HG03196 (cell line): ENCODE measurements around the gene C2orf66.

ENCODE experiments used
- ATAC-seq: cut with Tn5 transposase; IDR thresholded peaks from one replicate; pipeline ENCODE4 v1.9.1; 2021; ENCODE audit not compliant: unreplicated experiment

The C2orf66 gene

GRCh38 chr2:196809260-196809659 lies at the start of gene C2orf66:
TSS of gene C2orf66 (minus strand) at chr2:196809355. CDS start at chr2:196809336, 19 bp downstream.
- no peak for ATAC-seq

GRCh38 chr2:196854629-196855028 lies 45.5 kb upstream of the C2orf66 start:
- ATAC-seq, result no peak

GRCh38 chr2:196853301-196854087 lies 44.3 kb upstream of the C2orf66 start:
- no peak for ATAC-seq

- ATAC-seq, result no peak
These were observed 41.9 kb upstream of the C2orf66 start for GRCh38 chr2:196851088-196851487.

- ATAC-seq, result no peak
These were observed 40.7 kb upstream of the C2orf66 start for GRCh38 chr2:196849895-196850294.

- no peak for ATAC-seq
These were observed 37.1 kb upstream of the C2orf66 start for GRCh38 chr2:196846295-196846694.

GRCh38 chr2:196845371-196845770 lies 36.2 kb upstream of the C2orf66 start:
- no peak for ATAC-seq

- no peak for ATAC-seq
These were observed 31.0 kb upstream of the C2orf66 start for GRCh38 chr2:196840171-196840570.

- no peak for ATAC-seq
These were observed 30.4 kb upstream of the C2orf66 start for GRCh38 chr2:196839574-196839973.

GRCh38 chr2:196836440-196836839 lies 27.3 kb upstream of the C2orf66 start:
- ATAC-seq, result no peak

GRCh38 chr2:196830701-196831100 lies 21.5 kb upstream of the C2orf66 start:
- ATAC-seq, result no peak

- ATAC-seq, result no peak
These were observed 18.2 kb upstream of the C2orf66 start for GRCh38 chr2:196827356-196827755.

- no peak for ATAC-seq
These were observed 14.8 kb upstream of the C2orf66 start for GRCh38 chr2:196823750-196824522.

- no peak for ATAC-seq
These were observed 12.0 kb upstream of the C2orf66 start for GRCh38 chr2:196821195-196821594.

GRCh38 chr2:196808083-196808665 lies 981 bp downstream of the C2orf66 start:
- no peak for ATAC-seq

GRCh38 chr2:196804381-196804780 lies 4.8 kb downstream of the C2orf66 start:
- no peak for ATAC-seq

GRCh38 chr2:196802401-196802800 lies 6.8 kb downstream of the C2orf66 start:
- no peak for ATAC-seq

- ATAC-seq, result no peak
These were observed 7.4 kb downstream of the C2orf66 start for GRCh38 chr2:196801674-196802261.

GRCh38 chr2:196798980-196799379 lies 10.2 kb downstream of the C2orf66 start:
- no peak for ATAC-seq

- no peak for ATAC-seq
These were observed 16.3 kb downstream of the C2orf66 start for GRCh38 chr2:196792865-196793264.

GRCh38 chr2:196783431-196784094 lies 25.6 kb downstream of the C2orf66 start:
- ATAC-seq, result no peak
